Transverse colon (tissue), 4 donors: ENCODE results near the gene COMMD7. TPM values are rescaled to one million over a fixed set of nuclear protein-coding genes. Genes with fewer than 3 reads are reported as not detected.

Experiments
- DNase-seq: peaks from one replicate; pipeline ENCODE4 v3.0.0-alpha.2; 2019
- H3K27ac ChIP-seq, 4 donors: fragments of 200-600 bp; sonication (generic); 2 replicates each; pipeline ENCODE4 v1.5.1; 2016 to 2018; ENCODE audit warnings: inconsistent platforms in 4 of 4
- H3K27me3 ChIP-seq: fragments of 200-600 bp; sonication (generic); 2 replicates; pipeline ENCODE4 v1.5.1; 2017; ENCODE audit warnings: inconsistent platforms
- H3K36me3 ChIP-seq, 4 donors: fragments of 200-600 bp; sonication (generic); 2 replicates each; pipeline ENCODE4 v1.5.1; 2017 to 2019; ENCODE audit warnings: inconsistent platforms in 4 of 4
- H3K4me1 ChIP-seq, 4 donors: fragments of 200-600 bp; sonication (generic); 2 replicates each; pipeline ENCODE4 v1.5.1; 2017 to 2020; ENCODE audit warnings: inconsistent platforms in 4 of 4
- H3K4me3 ChIP-seq, 4 donors: fragments of 200-600 bp; sonication (generic); 1 replicate in 1 of 4; 2 replicates in 3 of 4; pipeline versions ENCODE4 v1.5.1 to v1.6.1; 2017 to 2019; ENCODE audit warnings: inconsistent platforms in 4 of 4
- H3K9me3 ChIP-seq, 2 donors: fragments of 200-600 bp; sonication (generic); 2 replicates each; pipeline ENCODE4 v1.5.1; 2017 to 2019; ENCODE audit warnings: inconsistent platforms in 2 of 2
- CTCF ChIP-seq, 5 experiments: fragments of 200-600 bp in 3 of 5; fragments of 450-650 bp in 2 of 5; sonication (generic) in 3 of 5; IDR thresholded peaks; 1 replicate in 2 of 5; 2 replicates in 3 of 5; pipeline ENCODE4 v1.5.1; 2016 to 2017; ENCODE audit warnings: antibody characterized with exemption in 5 of 5, inconsistent platforms in 3 of 5, mild to moderate bottlenecking in 2 of 5, moderate library complexity in 1 of 5
- EP300 ChIP-seq: sonication (generic); formaldehyde crosslinking; IDR thresholded peaks from one replicate; pipeline ENCODE4 v1.6.1; 2017; ENCODE audit warnings: antibody characterized with exemption, low read depth
- POLR2A ChIP-seq: fragments of 450-650 bp; IDR thresholded peaks from one replicate; pipeline ENCODE4 v1.6.1; 2016; ENCODE audit warnings: antibody characterized with exemption, mild to moderate bottlenecking, moderate library complexity
- POLR2AphosphoS5 ChIP-seq, 3 donors: sonication (generic); formaldehyde crosslinking; IDR thresholded peaks; one replicate each; pipeline ENCODE4 v1.6.1; 2016; ENCODE audit warnings: antibody characterized with exemption in 3 of 3
- WGBS, 2 donors: methylation state at CpG; one replicate each; pipeline ENCODE4 v1.1.5; 2018; ENCODE audit warnings: low coverage in 1 of 2; 5-methylcytosine and 5-hydroxymethylcytosine counted together
- in situ Hi-C, 4 donors: fragments of 200-750 bp; cut with MboI; loops; one replicate each; pipeline versions ENCODE4 v1.15.0 to v1.15.1; 2017; ENCODE audit warnings: low sequenced_read_pairs in 3 of 4, low pct_ligation_motif_present in 1 of 4, low pct_unique_long_range_greater_than_20kb in 1 of 4
- intact Hi-C: fragments of 100-400 bp; cut with DNase I; formaldehyde crosslinking; loops from one replicate; pipeline ENCODE4 v1.15.1; 2023; ENCODE audit warnings: low total_unique reads
- total RNA-seq, 4 donors: library from RNA; depleted of rRNA; stranded (reverse); fragments of >200 nt; gene quantifications; one replicate each; pipeline ENCODE4 v1.1.0, GENCODE V29; 2016

COMMD7 gene
- total RNA-seq, 4 donors from 2014 or later = 14.3 to 24.8 (median 20.2) TPM

GRCh38 chr20:32656827-32657226 lies 86.4 kb downstream of the COMMD7 start:
- H3K36me3 ChIP-seq = no peaks in the 10 kb centered on the region
- in situ Hi-C loops (loop anchor here in 2 of 4 donors (10.0 to 25.0 kb wide), 2 partner anchors 132 to 320 kb away; no protein-coding TSS in a partner anchor), intact Hi-C loops (no loop called here)
- H3K4me3 ChIP-seq = no peak overlapping the region
- peaks cover 0 to 3% (median 0%) of the 10 kb centered on the region in 4 donors for H3K4me1 ChIP-seq
- TF ChIP-seq POLR2AphosphoS5 (IDR thresholded peaks at IDR 0.05) (no peak), CTCF (IDR thresholded peaks at IDR 0.05) (no peak), POLR2A (no peak), EP300 (no peak)
- DNase-seq = no peak
- H3K27me3 ChIP-seq = no peaks in the 10 kb centered on the region
- H3K27ac ChIP-seq = no peak overlapping the region
- no peaks in the 10 kb centered on the region for H3K9me3 ChIP-seq
- 94% methylated on average over 1 of the region's 1 CpG; no CpG with 5 or more reads in 1 of the 2 donors for WGBS, 2 donors

- Histone ChIP-seq H3K9me3 (no peaks in the 10 kb centered on the region), H3K36me3 (no peaks in the 10 kb centered on the region), H3K27ac (no peak overlapping the region), H3K4me3 (no peak overlapping the region), H3K27me3 (no peaks in the 10 kb centered on the region), H3K4me1 (peaks cover 0 to 3% (median 0%) of the 10 kb centered on the region in 4 donors)
- in situ Hi-C loops (loop anchor here in 2 of 4 donors (10.0 to 25.0 kb wide), 2 partner anchors 131 to 319 kb away; no protein-coding TSS in a partner anchor), intact Hi-C loops (no loop called here)
- 44 to 59% methylated on average over 2 of the region's 2 CpGs for WGBS, 2 donors
- no peak for TF ChIP-seq CTCF (IDR thresholded peaks at IDR 0.05)
- no peak for DNase-seq
Measured at GRCh38 chr20:32655903-32656512, 87.3 kb downstream of the COMMD7 start.

GRCh38 chr20:32652739-32653526 lies 90.3 kb downstream of the COMMD7 start:
- no peaks in the 10 kb centered on the region for H3K9me3 ChIP-seq

More at GRCh38 chr20:32652739-32653526, 90.3 kb downstream of the COMMD7 start:
- H3K27ac ChIP-seq = no peak overlapping the region
- no peak overlapping the region for H3K4me3 ChIP-seq
- H3K4me1 ChIP-seq = peaks cover 0 to 3% (median 0%) of the 10 kb centered on the region in 4 donors
- H3K36me3 ChIP-seq = no peaks in the 10 kb centered on the region
- H3K27me3 ChIP-seq = no peaks in the 10 kb centered on the region
- TF ChIP-seq POLR2AphosphoS5 (IDR thresholded peaks at IDR 0.05) (no peak), CTCF (IDR thresholded peaks at IDR 0.05) (peak; percentile 92 to 97 (median 95)), POLR2A (no peak), EP300 (no peak)
- 17% methylated on average over 7 of the region's 8 CpGs; no CpG with 5 or more reads in 1 of the 2 donors for WGBS, 2 donors
- in situ Hi-C loops = loop anchor here (5.0 to 25.0 kb wide), 4 partner anchors 121 to 316 kb away; no protein-coding TSS in a partner anchor
- peak; percentile 88 for DNase-seq
- intact Hi-C loops = loop anchor here (1.0 kb wide), 1 partner anchor 132 kb away; no protein-coding TSS in a partner anchor

Other genes starting within 250 kb of the COMMD7 start
- 100 to 1,000 TPM in 1 of 4 donors, 10 to 100 TPM in 3; 45.6 to 105 (median 85.9) TPM for gene NOL4L, start 158.1 kb downstream of the COMMD7 start, total RNA-seq
- under 1 TPM in 1 of 4 donors, not detected in 3; 0.16 TPM for gene C20orf203, start 69.5 kb downstream of the COMMD7 start, total RNA-seq
- gene DNMT3B, start 18.9 kb upstream of the COMMD7 start, total RNA-seq = 1 to 10 TPM in 1 of 4 donors, under 1 TPM in 3; 0.37 to 6.8 (median 0.67) TPM
- 10 to 100 TPM; 30.3 to 66.8 (median 60.5) TPM for gene MAPRE1, start 76.5 kb upstream of the COMMD7 start, total RNA-seq
- under 1 TPM in 1 of 4 donors, not detected in 3; 0.14 TPM for gene EFCAB8, start 115.5 kb upstream of the COMMD7 start, total RNA-seq